Adrenal gland (tissue), 5 donors: ENCODE results near the gene MAP7.

Experiments used
- CTCF ChIP-seq, 6 experiments: fragments of 450-650 bp in 4 of 6; fragments of 200-600 bp in 2 of 6; sonication (generic) in 1 of 6; IDR thresholded peaks; 1 replicate in 5 of 6; 2 replicates in 1 of 6; pipeline versions ENCODE4 v1.5.1 to v1.8.0; 2016 to 2021; ENCODE audit warnings: antibody characterized with exemption in 6 of 6, mild to moderate bottlenecking in 2 of 6, moderate library complexity in 1 of 6
- POLR2A ChIP-seq, 2 donors: fragments of 450-650 bp; IDR thresholded peaks; one replicate each; pipeline ENCODE4 v1.6.1; 2017; ENCODE audit warnings: antibody characterized with exemption in 2 of 2, mild to moderate bottlenecking in 2 of 2, moderate library complexity in 1 of 2
- donor health status: DM: no; HTN: no; CAD: no.

GRCh38 chr6:136304410-136304809 lies 245.8 kb downstream of the MAP7 start:
- TF ChIP-seq CTCF (IDR thresholded peaks at IDR 0.05): no peak
- TF ChIP-seq POLR2A (IDR thresholded peaks at IDR 0.05): no peak
